NCI-H2107 (cell line): ENCODE measurements around the gene HSPB3.
"Not testable (repeated sequence)": the region's sequence is repeated elsewhere in the genome, so short reads cannot be mapped to it uniquely, and the experiment has no call there.

Source experiments
- DNase-seq: peaks from one replicate; lab custom pipeline; 2025; lab: John Stamatoyannopoulos, UW

HSPB3 gene, protein sequence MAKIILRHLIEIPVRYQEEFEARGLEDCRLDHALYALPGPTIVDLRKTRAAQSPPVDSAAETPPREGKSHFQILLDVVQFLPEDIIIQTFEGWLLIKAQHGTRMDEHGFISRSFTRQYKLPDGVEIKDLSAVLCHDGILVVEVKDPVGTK

GRCh38 chr5:54455413-54456157, at the start of gene HSPB3:
Gene HSPB3 (plus strand): TSS chr5:54455699. CDS start chr5:54455790, 91 bp downstream.
- DNase-seq, result no peak

GRCh38 chr5:54411176-54411575, 44.3 kb upstream of the HSPB3 start:
- DNase-seq, result no peak

GRCh38 chr5:54412913-54413312, 42.6 kb upstream of the HSPB3 start:
- no peak for DNase-seq

GRCh38 chr5:54415147-54415546, 40.4 kb upstream of the HSPB3 start:
- DNase-seq, result no peak

- no peak for DNase-seq
Measured at GRCh38 chr5:54415896-54416601, 39.5 kb upstream of the HSPB3 start.

DNA sequence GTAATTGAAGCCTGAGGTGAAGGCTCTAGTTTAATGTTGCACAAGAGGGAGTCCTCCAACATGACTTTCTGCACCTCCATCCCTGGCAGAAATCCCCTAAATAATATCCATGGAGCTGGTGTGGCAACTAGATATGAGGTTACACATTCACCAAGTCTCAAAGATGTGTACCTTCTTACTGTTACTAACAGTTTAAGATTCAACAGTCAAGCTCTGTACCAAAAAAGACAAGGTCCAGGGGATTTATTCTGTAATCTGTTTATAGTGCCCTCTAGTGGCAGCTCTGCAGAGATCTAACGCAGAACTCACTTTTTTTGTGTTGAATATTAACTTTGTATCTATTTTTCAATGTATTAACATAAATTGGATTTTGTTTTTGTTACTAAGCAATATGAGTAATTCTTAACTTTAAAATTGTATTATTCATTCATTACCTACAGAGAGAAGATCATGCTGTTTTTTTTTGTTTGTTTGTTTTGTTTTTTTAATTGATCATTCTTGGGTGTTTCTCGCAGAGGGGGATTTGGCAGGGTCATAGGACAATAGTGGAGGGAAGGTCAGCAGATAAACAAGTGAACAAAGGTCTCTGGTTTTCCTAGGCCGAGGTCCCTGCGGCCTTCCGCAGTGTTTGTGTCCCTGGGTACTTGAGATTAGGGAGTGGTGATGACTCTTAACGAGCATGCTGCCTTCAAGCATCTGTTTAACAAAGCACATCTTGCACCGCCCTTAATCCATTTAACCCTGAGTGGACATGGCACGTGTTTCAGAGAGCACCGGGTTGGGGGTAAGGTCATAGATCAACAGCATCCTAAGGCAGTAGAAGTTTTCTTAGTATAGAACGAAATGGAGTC, 35.7 kb upstream of the HSPB3 start:
- DNase-seq, result not testable (repeated sequence)

GRCh38 chr5:54420511-54420910, 35.0 kb upstream of the HSPB3 start:
- DNase-seq, result not testable (repeated sequence)

DNA sequence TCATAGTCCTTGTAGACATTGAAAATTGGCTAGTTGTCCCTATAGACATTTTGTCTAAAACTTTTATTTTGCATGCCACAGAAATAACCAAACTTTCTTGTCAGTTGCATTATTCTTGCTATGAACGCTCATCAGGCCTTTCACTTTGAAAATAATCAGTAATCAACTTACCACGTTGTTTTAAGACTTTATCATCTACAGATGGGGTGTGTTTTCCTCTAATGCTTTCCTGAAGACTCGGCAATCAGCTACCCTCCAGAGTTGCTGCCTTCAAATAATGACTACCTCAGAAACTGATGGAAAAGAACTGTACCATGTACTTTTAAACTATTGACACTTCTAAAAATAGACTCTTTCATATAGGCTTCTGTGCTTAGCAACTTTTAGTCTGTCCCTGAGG, 33.5 kb upstream of the HSPB3 start:
- no peak for DNase-seq

- no peak for DNase-seq
Measured at GRCh38 chr5:54425258-54425657, 30.2 kb upstream of the HSPB3 start.

DNA sequence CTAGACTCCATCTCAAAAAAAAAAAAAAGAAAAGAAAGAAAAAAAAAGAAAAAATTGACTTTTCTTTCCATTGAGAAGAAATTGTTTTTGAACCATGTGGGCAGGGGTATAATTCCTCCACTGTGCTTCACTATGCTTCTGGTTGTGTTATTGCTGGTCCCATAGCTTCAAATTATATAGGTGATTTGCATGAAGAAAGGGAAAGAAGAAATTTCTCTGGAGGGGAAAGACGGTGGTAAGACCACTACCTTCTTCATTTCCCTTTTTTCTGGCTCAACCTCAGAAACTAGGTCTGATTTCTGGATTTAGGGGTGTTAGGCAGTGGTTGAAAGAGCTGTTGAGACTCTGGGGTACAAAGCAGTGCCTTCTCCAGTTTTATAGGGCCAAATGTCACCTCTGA, 29.3 kb upstream of the HSPB3 start:
- DNase-seq, result no peak

- not testable (repeated sequence) for DNase-seq
Measured at GRCh38 chr5:54434650-54435049, 20.8 kb upstream of the HSPB3 start.

DNA sequence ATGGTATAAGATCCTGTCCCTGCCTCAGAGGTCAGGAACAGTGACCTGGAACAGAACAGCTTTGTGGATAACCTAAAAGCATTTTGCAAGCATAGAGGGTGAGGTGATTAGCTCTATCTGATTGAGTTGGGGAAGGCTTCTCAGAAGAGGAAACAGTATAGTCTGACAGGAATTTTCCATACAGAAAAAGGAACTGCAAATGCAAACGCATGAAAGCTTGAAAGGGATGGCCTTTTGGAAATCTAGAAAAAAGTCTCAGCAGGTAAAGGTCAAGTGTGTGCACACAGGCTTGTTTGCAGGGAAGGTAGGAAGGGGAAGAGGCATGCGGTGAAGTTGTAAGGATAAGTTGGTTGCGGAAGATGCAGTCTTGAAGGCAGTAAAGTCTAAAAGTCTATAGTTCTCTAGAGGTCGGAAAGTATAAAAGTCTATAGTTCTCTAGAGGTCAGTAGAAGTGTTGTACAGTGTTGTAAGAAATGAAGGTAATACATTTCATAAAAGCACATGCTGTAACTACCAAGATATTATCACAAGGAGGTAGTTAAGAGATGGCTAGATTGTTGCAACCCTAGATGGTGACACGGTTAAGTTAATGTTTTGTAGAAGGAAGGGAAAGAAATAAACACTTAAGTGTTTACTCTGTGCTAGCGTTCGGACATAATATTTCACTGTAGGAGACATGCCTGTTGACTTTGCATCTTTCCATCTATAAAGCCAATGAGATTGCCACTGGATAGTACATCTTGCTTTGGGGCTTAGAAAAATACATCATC, 16.7 kb upstream of the HSPB3 start:
- no peak for DNase-seq

DNA sequence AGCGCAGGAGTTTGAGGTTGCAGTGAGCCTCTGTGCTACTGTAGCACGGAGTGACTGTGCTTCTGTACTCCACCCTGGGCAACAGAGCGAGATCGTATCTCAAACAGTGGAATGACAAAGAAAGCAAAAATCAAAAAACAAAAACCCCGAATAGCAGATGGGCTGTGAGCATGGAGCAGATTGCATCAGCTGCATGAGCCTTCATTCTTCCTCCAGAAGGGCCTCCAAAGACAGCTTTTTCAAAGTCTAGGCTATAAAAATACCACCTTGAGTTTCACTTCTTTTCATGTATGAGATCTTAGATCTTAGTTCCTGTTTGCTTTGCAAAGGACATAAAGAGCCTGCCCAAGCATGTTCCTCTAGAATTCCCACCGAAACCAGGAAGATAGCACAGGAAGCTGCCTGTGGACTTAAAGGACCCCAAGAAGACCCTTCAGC, 15.0 kb upstream of the HSPB3 start:
- no peak for DNase-seq

DNA sequence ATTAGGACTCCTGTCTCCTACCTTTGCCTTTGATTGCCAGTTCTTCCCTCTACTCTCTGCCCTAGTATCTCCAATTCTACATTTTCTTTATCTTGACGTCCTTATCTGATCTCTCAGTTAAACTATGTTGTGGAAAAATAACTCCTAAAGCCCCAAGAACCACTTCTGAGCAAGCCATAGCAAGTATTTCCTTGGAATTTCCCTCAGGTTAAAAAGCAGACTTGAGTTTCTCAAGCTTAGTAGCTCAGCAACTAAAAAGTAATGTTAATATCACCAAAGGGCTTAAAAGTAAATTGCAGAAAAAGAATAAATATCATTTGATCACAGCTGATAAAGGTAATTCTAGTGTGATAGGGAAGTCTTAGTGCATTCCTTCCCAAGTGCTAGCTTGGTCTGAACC, 13.2 kb upstream of the HSPB3 start:
- no peak for DNase-seq

GRCh38 chr5:54443270-54443669, 12.2 kb upstream of the HSPB3 start:
- no peak for DNase-seq

- no peak for DNase-seq
Measured at GRCh38 chr5:54445691-54446378, 9.7 kb upstream of the HSPB3 start.

DNA sequence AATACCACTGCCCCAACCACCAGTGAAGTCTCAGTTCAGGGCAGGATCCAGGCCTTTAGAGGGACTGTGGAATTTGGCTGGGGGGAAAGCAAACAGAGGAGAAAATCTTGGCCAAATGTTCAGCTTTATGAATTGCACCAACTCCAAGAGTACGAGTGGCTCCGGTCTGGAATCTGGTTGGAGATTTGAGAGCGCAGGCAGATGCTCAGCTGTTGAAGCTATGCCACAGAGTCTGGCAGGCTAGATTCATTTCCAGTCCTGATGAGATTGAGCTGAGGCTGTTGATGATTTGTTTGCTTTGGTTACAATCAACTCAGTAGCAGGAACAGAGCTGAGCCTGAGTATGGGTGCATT, 9.1 kb upstream of the HSPB3 start:
- DNase-seq, result no peak

- no peak for DNase-seq
Measured at GRCh38 chr5:54449923-54450322, 5.6 kb upstream of the HSPB3 start.

- no peak for DNase-seq
Measured at GRCh38 chr5:54450542-54450941, 5.0 kb upstream of the HSPB3 start.

DNA sequence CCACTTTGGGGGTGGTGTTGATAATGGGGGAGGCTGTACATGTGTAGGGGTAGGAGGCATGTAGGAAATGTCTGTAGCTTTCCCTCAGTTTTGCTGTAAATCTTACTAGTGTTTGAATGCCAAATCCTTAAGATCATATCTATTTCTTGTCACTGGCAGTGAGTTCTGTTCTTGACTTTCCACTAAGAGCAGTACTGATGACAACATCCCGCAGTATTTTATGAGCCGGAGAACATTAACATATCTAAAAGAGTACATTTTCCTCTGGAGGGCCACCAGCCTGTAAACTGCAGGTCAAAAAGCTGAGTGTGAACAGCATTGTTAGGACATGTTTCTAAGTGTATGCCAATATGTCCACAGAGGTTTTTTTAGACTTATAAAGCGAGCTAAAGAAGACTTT, 2.5 kb upstream of the HSPB3 start:
- DNase-seq, result no peak

DNA sequence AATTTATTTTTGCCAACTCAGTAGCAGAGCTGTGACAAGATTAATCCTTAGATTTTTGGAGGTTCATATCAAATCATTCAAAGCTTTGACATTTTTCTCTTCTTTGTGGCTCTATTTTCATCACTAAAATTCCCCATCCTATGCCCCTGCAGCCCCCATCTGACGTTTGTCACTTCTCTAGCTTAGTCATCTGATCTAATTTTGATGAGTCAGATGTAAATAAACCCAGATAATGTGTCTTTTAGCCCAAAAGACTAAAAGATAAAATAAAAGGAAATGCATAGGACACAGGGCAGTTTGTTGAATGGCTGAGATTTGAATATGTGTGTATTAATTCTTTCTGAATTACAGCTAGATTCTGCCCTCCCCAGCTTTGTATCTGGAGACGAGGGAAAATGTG, 897 bp upstream of the HSPB3 start:
- DNase-seq, result no peak
